K562 (cell line): ENCODE results near the gene LRP1B. TPM values are rescaled to one million over a fixed set of nuclear protein-coding genes. Genes with fewer than 3 reads are reported as not detected.

Experiments
- ATAC-seq: fragments of 200-7000 bp; cut with Tn5 transposase; 3 replicates; pipeline ENCODE4 v1.9.1; 2020; ENCODE audit warnings: moderate library complexity
- BruUV-seq: library from RNA; stranded (reverse); fragments of 400-500 nt; replicated peaks from 2 replicates; lab custom pipeline; 2021; lab: Mats Ljungman, UMichigan
- CTCF ChIA-PET: fragments of 300-600 bp; formaldehyde crosslinking; extraction: SDS; loops from one replicate; lab custom pipeline; 2021; ENCODE audit warnings: low intra/inter-chr PET ratio; lab: Yijun Ruan, JAX
- POLR2A ChIA-PET: fragments of 300-600, 350-650 bp; sonication (Branson Sonifier 250); formaldehyde crosslinking; extraction: SDS; loops from one replicate; lab custom pipeline; 2021; ENCODE audit warnings: antibody characterized with exemption, inconsistent platforms; lab: Yijun Ruan, JAX
- DNase-seq, 4 experiments: peaks; one replicate each; pipeline versions ENCODE4 v3.0.0 to v3.0.0-alpha.2; 2011 to 2018; ENCODE audit warnings: low spot score in 3 of 4, mixed read lengths in 3 of 4; ENCODE audit errors: extremely low read depth in 1 of 4
- FAIRE-seq: peaks from 2 replicates; lab custom pipeline; 2011; peaks lifted over from hg19 to GRCh38; lab: Jason Lieb, UNC
- H2AFZ ChIP-seq: 2 replicates; pipeline ENCODE4 v1.6.0; 2011; ENCODE audit warnings: low read depth, low read length, control low read depth, inconsistent platforms
- H3K27ac ChIP-seq: fragments of 200-600 bp; 3 replicates; pipeline ENCODE4 v1.8.0; 2011; ENCODE audit warnings: low read depth, mild to moderate bottlenecking, control low read depth, inconsistent platforms, low read length, moderate library complexity, mixed read lengths; ENCODE audit errors: extremely low read depth
- H3K27me3 ChIP-seq, 2 experiments: fragments of 300-600 bp in 1 of 2; 2 replicates in 1 of 2; 3 replicates in 1 of 2; pipeline versions ENCODE4 v1.6.0 to v1.8.0; 2011; ENCODE audit warnings: inconsistent platforms in 2 of 2, low read length in 2 of 2, mild to moderate bottlenecking in 1 of 2, mixed read lengths in 1 of 2, moderate library complexity in 1 of 2; ENCODE audit not compliant: control insufficient read depth in 2 of 2, insufficient read depth in 2 of 2
- H3K36me3 ChIP-seq: fragments of 300-600 bp; 3 replicates; pipeline ENCODE4 v1.8.0; 2011; ENCODE audit warnings: mild to moderate bottlenecking, low read length, inconsistent platforms; ENCODE audit not compliant: control insufficient read depth, insufficient read depth
- H3K4me1 ChIP-seq, 2 experiments: fragments of 200-600 bp in 1 of 2; replicated peaks in 1 of 2; 2 replicates in 1 of 2; 3 replicates in 1 of 2; pipeline versions ENCODE4 v1.5.1 to v1.8.0; 2011; ENCODE audit warnings: inconsistent platforms in 2 of 2, low read length in 2 of 2, mild to moderate bottlenecking in 1 of 2, mixed read lengths in 1 of 2, moderate library complexity in 1 of 2; ENCODE audit not compliant: control insufficient read depth in 2 of 2, insufficient read depth in 2 of 2
- H3K4me2 ChIP-seq: 2 replicates; pipeline ENCODE4 v1.6.1; 2011; ENCODE audit warnings: low read length, control low read depth, inconsistent platforms, mixed read lengths; ENCODE audit not compliant: insufficient read depth
- H3K4me3 ChIP-seq: fragments of 200-600 bp; sonication (generic), shearing (Covaris generic); 2 replicates; pipeline ENCODE4 v1.5.1; 2016; ENCODE audit warnings: control low read depth, inconsistent platforms
- H3K79me2 ChIP-seq: fragments of 200-600 bp; 3 replicates; pipeline ENCODE4 v1.8.0; 2011; ENCODE audit warnings: low read length, inconsistent platforms; ENCODE audit not compliant: control insufficient read depth, insufficient read depth
- H3K9ac ChIP-seq, 2 experiments: 2 replicates each; pipeline versions ENCODE4 v1.6.0 to v1.6.1; 2011; ENCODE audit warnings: low read depth in 2 of 2, low read length in 2 of 2, control low read depth in 1 of 2, inconsistent platforms in 1 of 2, mild to moderate bottlenecking in 1 of 2, mixed read lengths in 1 of 2; ENCODE audit not compliant: insufficient read depth in 1 of 2
- H3K9me1 ChIP-seq: one replicate; pipeline ENCODE4 v1.6.0; 2011; ENCODE audit warnings: inconsistent platforms, mild to moderate bottlenecking, low read length, moderate library complexity; ENCODE audit not compliant: control insufficient read depth, insufficient read depth
- H3K9me3 ChIP-seq: replicated peaks from 2 replicates; pipeline ENCODE4 v1.5.1; 2011; ENCODE audit warnings: low read depth, low read length, inconsistent platforms; ENCODE audit not compliant: control insufficient read depth, insufficient read depth
- H4K20me1 ChIP-seq: replicated peaks from 2 replicates; pipeline ENCODE4 v1.6.1; 2011; ENCODE audit warnings: low read length, inconsistent platforms, mixed read lengths; ENCODE audit not compliant: control insufficient read depth, insufficient read depth
- CBFB ChIP-seq: sonication (generic); formaldehyde crosslinking; IDR thresholded peaks from 2 replicates; pipeline ENCODE4 v1.4.0; 2020; ENCODE audit warnings: mild to moderate bottlenecking, missing genetic modification reagents
- FOXM1 ChIP-seq, 2 experiments: fragments of 450-650 bp in 1 of 2; sonication (generic) in 1 of 2; formaldehyde crosslinking in 1 of 2; IDR thresholded peaks; 2 replicates each; pipeline versions ENCODE4 v1.6.1 to v1.9.0; 2017 to 2022; ENCODE audit warnings: low read depth in 2 of 2, mild to moderate bottlenecking in 2 of 2, missing genetic modification reagents in 1 of 2, moderate library complexity in 1 of 2
- MBD1 ChIP-seq: fragments of 250-450 bp; sonication (Bioruptor Pico); IDR thresholded peaks from 2 replicates; pipeline ENCODE4 v1.8.0; 2022; ENCODE audit warnings: inconsistent platforms
- MECOM ChIP-seq: fragments of 250-450 bp; sonication (Bioruptor Pico); IDR thresholded peaks from 2 replicates; pipeline ENCODE4 v1.8.0; 2022; ENCODE audit warnings: inconsistent platforms
- NFIC ChIP-seq: fragments of 450-650 bp; IDR thresholded peaks from 2 replicates; pipeline ENCODE4 v1.6.1; 2017; ENCODE audit warnings: mild to moderate bottlenecking, inconsistent platforms
- TFAP4 ChIP-seq: sonication (generic); formaldehyde crosslinking; IDR thresholded peaks from 2 replicates; pipeline ENCODE4 v1.8.0; 2022; ENCODE audit warnings: missing genetic modification reagents, mild to moderate bottlenecking, moderate library complexity, borderline replicate concordance
- U2AF2 ChIP-seq: fragments of 200-400 bp; formaldehyde crosslinking; optimal IDR thresholded peaks from 2 replicates; pipeline ENCODE3; 2017; ENCODE audit warnings: low read depth, mild to moderate bottlenecking, low read length
- ZNF77 ChIP-seq: fragments of 250-450 bp; sonication (Bioruptor Pico); IDR thresholded peaks from 2 replicates; pipeline ENCODE4 v1.5.0; 2020
- ZZZ3 ChIP-seq: fragments of 450-650 bp; IDR thresholded peaks from 2 replicates; pipeline ENCODE4 v1.6.1; 2016; ENCODE audit warnings: antibody characterized with exemption, mild to moderate bottlenecking, moderate library complexity
- WGBS: fragments of 100-300 bp; shearing (Covaris generic); methylation state at CpG from one replicate; pipeline ENCODE4 v1.1.6; 2016; ENCODE audit warnings: low coverage, mixed read lengths; ENCODE audit not compliant: insufficient coverage; ENCODE audit errors: missing lambda C conversion rate; 5-methylcytosine and 5-hydroxymethylcytosine counted together
- in situ Hi-C: fragments of 300-500 bp; cut with MboI; formaldehyde crosslinking; loops from 4 replicates; pipeline ENCODE4 v1.15.0; 2018; ENCODE audit warnings: inconsistent platforms, mixed read lengths
- intact Hi-C: fragments of 100-400 bp; cut with micrococcal nuclease; formaldehyde crosslinking; loops from 2 replicates; pipeline ENCODE4 v1.14.2; 2022
- polyA plus RNA-seq, 8 experiments: library from polyadenylated mRNA; depleted of rRNA in 4 of 8; stranded (reverse) in 5 of 8; unstranded in 3 of 8; fragments of >200 nt; fragmentation: Nextera tagmentation in 2 of 8; fragmentation: Illumina TruSeq in 1 of 8; extraction: Ambion mirVana in 2 of 8; extraction: Trizol in 1 of 8; gene quantifications; 2 replicates each; pipeline versions ENCODE4 v1.2.1 to v1.2.3, GENCODE V29; 2011 to 2014; ENCODE audit warnings: inconsistent platforms in 1 of 8, missing spikeins in 1 of 8
- total RNA-seq, 7 experiments: library from RNA; depleted of rRNA in 6 of 7; stranded (reverse); fragments of >200 nt in 6 of 7; fragmentation: Illumina TruSeq in 2 of 7; extraction: Trizol in 2 of 7; gene quantifications; 2 replicates each; pipeline versions ENCODE4 v1.2.1 to v1.2.3, GENCODE V29; 2011 to 2021; ENCODE audit warnings: low replicate concordance in 1 of 7
- TF ChIP-seq, protein P1 (sequence below): fragments of 250-450 bp; sonication (Bioruptor Pico); IDR thresholded peaks from 2 replicates; pipeline ENCODE4 v1.4.0; 2020; ENCODE audit warnings: mild to moderate bottlenecking, moderate library complexity
- TF ChIP-seq, protein P2 (sequence below): fragments of 200-800 bp; sonication (Bioruptor generic); IDR thresholded peaks from 2 replicates; pipeline ENCODE4 v1.6.1; 2017; ENCODE audit warnings: missing genetic modification characterization, missing compliant biosample characterization

Gene LRP1B
- total and polyA plus RNA-seq, 9 of the 15 experiments (the other 6 are each of a cell fraction or from before 2014, with no cell fraction given), result not detected

GRCh38 chr2:141599721-141600120, 531.1 kb downstream of the LRP1B start:
- Histone ChIP-seq H3K36me3 (no peaks in the 10 kb centered on the region), H2AFZ (no peak overlapping the region), H3K4me2 (no peak overlapping the region), H3K79me2 (no peaks in the 10 kb centered on the region), H3K9ac (no peak overlapping the region), H3K9me3 (no peaks in the 10 kb centered on the region), H3K9me1 (no peaks in the 10 kb centered on the region), H3K27me3 (no peaks in the 10 kb centered on the region), H4K20me1 (no peaks in the 10 kb centered on the region), H3K4me1 (no peaks in the 10 kb centered on the region)
- FAIRE-seq (no peak), DNase-seq (no peak), ATAC-seq (no peak)
- BruUV-seq, result no TSS peak
- in situ Hi-C loops (no loop called here), intact Hi-C loops (no loop called here)
- 3% methylated on average over 4 of the region's 4 CpGs for WGBS
- no peak for TF ChIP-seq FOXM1 (IDR thresholded peaks at IDR 0.05; ENCODE audit: low read depth)
- no peak for TF ChIP-seq FOXM1 (CRISPR knock-in tag; IDR thresholded peaks at IDR 0.05; ENCODE audit: low read depth)
- no peak for TF ChIP-seq U2AF2
- no peak for TF ChIP-seq MECOM (CRISPR knock-in tag)
- TF ChIP-seq, protein P1, sequence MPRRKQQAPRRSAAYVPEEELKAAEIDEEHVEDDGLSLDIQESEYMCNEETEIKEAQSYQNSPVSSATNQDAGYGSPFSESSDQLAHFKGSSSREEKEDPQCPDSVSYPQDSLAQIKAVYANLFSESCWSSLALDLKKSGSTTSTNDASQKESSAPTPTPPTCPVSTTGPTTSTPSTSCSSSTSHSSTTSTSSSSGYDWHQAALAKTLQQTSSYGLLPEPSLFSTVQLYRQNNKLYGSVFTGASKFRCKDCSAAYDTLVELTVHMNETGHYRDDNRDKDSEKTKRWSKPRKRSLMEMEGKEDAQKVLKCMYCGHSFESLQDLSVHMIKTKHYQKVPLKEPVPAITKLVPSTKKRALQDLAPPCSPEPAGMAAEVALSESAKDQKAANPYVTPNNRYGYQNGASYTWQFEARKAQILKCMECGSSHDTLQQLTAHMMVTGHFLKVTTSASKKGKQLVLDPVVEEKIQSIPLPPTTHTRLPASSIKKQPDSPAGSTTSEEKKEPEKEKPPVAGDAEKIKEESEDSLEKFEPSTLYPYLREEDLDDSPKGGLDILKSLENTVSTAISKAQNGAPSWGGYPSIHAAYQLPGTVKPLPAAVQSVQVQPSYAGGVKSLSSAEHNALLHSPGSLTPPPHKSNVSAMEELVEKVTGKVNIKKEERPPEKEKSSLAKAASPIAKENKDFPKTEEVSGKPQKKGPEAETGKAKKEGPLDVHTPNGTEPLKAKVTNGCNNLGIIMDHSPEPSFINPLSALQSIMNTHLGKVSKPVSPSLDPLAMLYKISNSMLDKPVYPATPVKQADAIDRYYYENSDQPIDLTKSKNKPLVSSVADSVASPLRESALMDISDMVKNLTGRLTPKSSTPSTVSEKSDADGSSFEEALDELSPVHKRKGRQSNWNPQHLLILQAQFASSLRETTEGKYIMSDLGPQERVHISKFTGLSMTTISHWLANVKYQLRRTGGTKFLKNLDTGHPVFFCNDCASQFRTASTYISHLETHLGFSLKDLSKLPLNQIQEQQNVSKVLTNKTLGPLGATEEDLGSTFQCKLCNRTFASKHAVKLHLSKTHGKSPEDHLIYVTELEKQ (CRISPR knock-in tag), result no peak
- TF ChIP-seq ZNF77, result no peak
- no peak for TF ChIP-seq ZZZ3
- no peak for TF ChIP-seq MBD1 (CRISPR knock-in tag)
- no peak for TF ChIP-seq CBFB (CRISPR knock-in tag)
- no peak for TF ChIP-seq TFAP4
- TF ChIP-seq, protein P2, sequence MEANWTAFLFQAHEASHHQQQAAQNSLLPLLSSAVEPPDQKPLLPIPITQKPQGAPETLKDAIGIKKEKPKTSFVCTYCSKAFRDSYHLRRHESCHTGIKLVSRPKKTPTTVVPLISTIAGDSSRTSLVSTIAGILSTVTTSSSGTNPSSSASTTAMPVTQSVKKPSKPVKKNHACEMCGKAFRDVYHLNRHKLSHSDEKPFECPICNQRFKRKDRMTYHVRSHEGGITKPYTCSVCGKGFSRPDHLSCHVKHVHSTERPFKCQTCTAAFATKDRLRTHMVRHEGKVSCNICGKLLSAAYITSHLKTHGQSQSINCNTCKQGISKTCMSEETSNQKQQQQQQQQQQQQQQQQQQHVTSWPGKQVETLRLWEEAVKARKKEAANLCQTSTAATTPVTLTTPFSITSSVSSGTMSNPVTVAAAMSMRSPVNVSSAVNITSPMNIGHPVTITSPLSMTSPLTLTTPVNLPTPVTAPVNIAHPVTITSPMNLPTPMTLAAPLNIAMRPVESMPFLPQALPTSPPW (CRISPR knock-in tag), result no peak
- TF ChIP-seq NFIC, result no peak
- TF ChIP-seq, all 486 proteins: peak for 0
- CTCF ChIA-PET, result no interaction called here
- POLR2A ChIA-PET, result no interaction called here
- Histone ChIP-seq H3K27ac (no peak overlapping the region), H3K4me3 (no peak overlapping the region)
